HEK293T (cell line): Measurements from ENCODE around the gene ANKRD9.

Experiments used
- CTCF ChIA-PET: fragments of 350-600 bp; formaldehyde crosslinking; extraction: SDS; loops from one replicate; lab custom pipeline; 2021; ENCODE audit warnings: antibody characterized with exemption, inconsistent platforms; lab: Yijun Ruan, JAX
- POLR2A ChIA-PET: fragments of 350-600 bp; formaldehyde crosslinking; extraction: SDS; loops from one replicate; lab custom pipeline; 2020; ENCODE audit warnings: antibody characterized with exemption, inconsistent platforms; lab: Yijun Ruan, JAX
- DNase-seq: peaks from one replicate; pipeline ENCODE4 v3.0.0; 2012; ENCODE audit warnings: mixed read lengths; ENCODE audit errors: extremely low spot score
- ARNT ChIP-seq: fragments of 450-650 bp; IDR thresholded peaks from 2 replicates; pipeline ENCODE4 v1.6.1; 2017; ENCODE audit warnings: mild to moderate bottlenecking
- BHLHE40 ChIP-seq: fragments of 450-650 bp; IDR thresholded peaks from 2 replicates; pipeline ENCODE4 v1.6.1; 2016; ENCODE audit warnings: mild to moderate bottlenecking, moderate library complexity, borderline replicate concordance
- CTBP1 ChIP-seq: fragments of 450-650 bp; IDR thresholded peaks from 2 replicates; pipeline ENCODE4 v1.6.1; 2016; ENCODE audit warnings: borderline replicate concordance
- ELF4 ChIP-seq: fragments of 450-650 bp; IDR thresholded peaks from 2 replicates; pipeline ENCODE4 v1.6.1; 2017; ENCODE audit warnings: antibody characterized with exemption
- FOXA1 ChIP-seq: fragments of 450-650 bp; IDR thresholded peaks from 2 replicates; pipeline ENCODE4 v1.6.1; 2016; ENCODE audit warnings: mild to moderate bottlenecking
- FOXK2 ChIP-seq: fragments of 450-650 bp; IDR thresholded peaks from 2 replicates; pipeline ENCODE4 v1.6.1; 2016; ENCODE audit warnings: mild to moderate bottlenecking
- FOXM1 ChIP-seq: fragments of 450-650 bp; IDR thresholded peaks from 2 replicates; pipeline ENCODE4 v1.6.1; 2017; ENCODE audit warnings: mild to moderate bottlenecking, borderline replicate concordance
- HDGF ChIP-seq: fragments of 450-650 bp; IDR thresholded peaks from 2 replicates; pipeline ENCODE4 v1.6.1; 2017; ENCODE audit warnings: antibody characterized with exemption, borderline replicate concordance
- L3MBTL2 ChIP-seq: fragments of 450-650 bp; conservative IDR thresholded peaks from 2 replicates; pipeline ENCODE4 v1.6.1; 2016; ENCODE audit warnings: mild to moderate bottlenecking
- NFRKB ChIP-seq: fragments of 450-650 bp; IDR thresholded peaks from 2 replicates; pipeline ENCODE4 v1.6.1; 2016; ENCODE audit warnings: mild to moderate bottlenecking, moderate library complexity
- PKNOX1 ChIP-seq: fragments of 450-650 bp; IDR thresholded peaks from 2 replicates; pipeline ENCODE4 v1.6.1; 2016
- SUZ12 ChIP-seq: fragments of 450-650 bp; IDR thresholded peaks from 2 replicates; pipeline ENCODE4 v1.6.1; 2016; ENCODE audit warnings: mild to moderate bottlenecking
- TARDBP ChIP-seq: fragments of 450-650 bp; IDR thresholded peaks from 2 replicates; pipeline ENCODE4 v1.6.1; 2016
- ZNF384 ChIP-seq: fragments of 450-650 bp; IDR thresholded peaks from 2 replicates; pipeline ENCODE4 v1.6.1; 2016

ANKRD9 gene

GRCh38 chr14:102462391-102462790 lies 47.2 kb downstream of the ANKRD9 start:
- TF ChIP-seq FOXM1 (no peak), L3MBTL2 (no peak), BHLHE40 (no peak), HDGF (no peak), SUZ12 (no peak), TARDBP (no peak), PKNOX1 (no peak), ZNF384 (no peak), NFRKB (no peak), FOXK2 (no peak)
- DNase-seq = no peak
- CTCF ChIA-PET = no interaction called here
- POLR2A ChIA-PET = no interaction called here

- ChIA-PET CTCF (no interaction called here), POLR2A (no interaction called here)
- TF ChIP-seq FOXM1 = no peak
- no peak for TF ChIP-seq FOXK2
- TF ChIP-seq HDGF = no peak
- no peak for TF ChIP-seq SUZ12
- TF ChIP-seq NFRKB = no peak
- TF ChIP-seq FOXA1 = no peak
- no peak for TF ChIP-seq CTBP1
- DNase-seq = no peak
These were observed 47.9 kb downstream of the ANKRD9 start for GRCh38 chr14:102461490-102462338.

- POLR2A ChIA-PET = no interaction called here
- CTCF ChIA-PET = no interaction called here
- TF ChIP-seq ELF4 (no peak), FOXK2 (no peak), PKNOX1 (no peak), TARDBP (no peak), BHLHE40 (no peak), L3MBTL2 (no peak), CTBP1 (no peak)
- no peak for DNase-seq
These were observed 52.1 kb downstream of the ANKRD9 start for GRCh38 chr14:102457509-102457908.

GRCh38 chr14:102454711-102455110 lies 54.9 kb downstream of the ANKRD9 start:
- ChIA-PET POLR2A (no interaction called here), CTCF (no interaction called here)
- TF ChIP-seq L3MBTL2 (no peak), TARDBP (no peak)
- no peak for DNase-seq

- no peak for DNase-seq
- TF ChIP-seq HDGF = no peak
- TF ChIP-seq ARNT = no peak
- TF ChIP-seq NFRKB = no peak
- no peak for TF ChIP-seq PKNOX1
- no peak for TF ChIP-seq SUZ12
- TF ChIP-seq TARDBP = no peak
- no peak for TF ChIP-seq FOXM1
- TF ChIP-seq FOXK2 = no peak
- TF ChIP-seq ELF4 = no peak
- no peak for TF ChIP-seq L3MBTL2
- TF ChIP-seq CTBP1 = no peak
- no peak for TF ChIP-seq ZNF384
- TF ChIP-seq BHLHE40 = no peak
- ChIA-PET POLR2A (no interaction called here), CTCF (no interaction called here)
These were observed 57.3 kb downstream of the ANKRD9 start for GRCh38 chr14:102452302-102452701.
